ENCODE results near the gene MACIR.
A peak's percentile ranks its signal among the peaks of the same experiment; 100 is the strongest.

The MACIR gene

DNA sequence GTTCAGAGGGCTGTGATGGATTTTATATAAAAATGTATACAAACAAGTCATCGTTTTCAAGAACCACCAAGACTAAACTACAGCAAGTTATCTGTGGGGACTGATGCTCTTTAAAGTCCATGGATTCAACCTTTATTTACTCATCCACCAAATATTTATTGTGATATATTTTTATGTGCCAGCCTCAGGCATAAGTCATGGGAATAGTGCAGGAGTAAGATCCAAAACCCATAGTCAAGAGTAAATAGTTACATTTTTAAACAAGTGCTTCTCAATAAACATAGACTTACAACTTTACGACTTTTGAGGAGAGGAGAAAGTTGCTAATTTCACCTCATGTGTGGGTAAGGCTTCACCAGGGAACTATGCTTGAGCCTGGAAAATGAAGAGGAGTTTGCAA, 24.6 kb downstream of the MACIR start:
- Histone ChIP-seq H3K27me3 (no peaks in the 10 kb centered on the region), H3K36me3 (peaks cover 13% of the 10 kb centered on the region; the same call in 1 of the 2 replicates), H3K27ac (no peak overlapping the region), H3K4me2 (no peak overlapping the region), H3K4me3 (no peak overlapping the region), H3K9ac (no peak overlapping the region), H3K4me1 (no peaks in the 10 kb centered on the region), H3K9me3 (no peaks in the 10 kb centered on the region), H4K20me1 (no peaks in the 10 kb centered on the region)
- TF ChIP-seq Cebpa-rat (IDR thresholded peaks at IDR 0.05), result no peak

DNA sequence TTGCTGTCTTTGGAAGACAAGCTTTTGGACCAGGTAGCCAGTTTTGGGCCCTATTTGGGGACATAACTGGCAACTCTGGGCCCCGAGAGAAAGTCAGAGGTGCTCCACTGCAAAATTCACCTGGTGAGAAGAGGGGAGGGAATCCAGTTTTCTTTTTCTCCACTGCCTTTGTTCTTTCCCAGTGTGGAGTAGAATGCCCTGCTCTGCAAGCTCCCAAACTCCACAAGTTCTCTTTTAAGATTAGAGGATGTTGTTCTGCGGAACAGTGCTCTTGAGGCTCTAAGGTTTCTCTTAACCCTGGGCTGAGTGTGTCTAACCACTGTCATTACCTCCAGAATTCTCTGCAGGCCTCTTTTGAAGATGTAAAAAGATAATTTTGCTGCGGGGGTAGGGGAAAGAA, 25.3 kb downstream of the MACIR start:
- no peaks in the 10 kb centered on the region for H3K9me3 ChIP-seq
- TF ChIP-seq Cebpa-rat (IDR thresholded peaks at IDR 0.05), result no peak
- no peak overlapping the region for H3K9ac ChIP-seq
- H3K27me3 ChIP-seq, result no peaks in the 10 kb centered on the region
- H3K27ac ChIP-seq, result no peak overlapping the region
- no peak overlapping the region for H3K4me2 ChIP-seq
- H3K4me1 ChIP-seq, result no peaks in the 10 kb centered on the region
- H4K20me1 ChIP-seq, result no peaks in the 10 kb centered on the region
- no peak overlapping the region for H3K4me3 ChIP-seq
- peaks cover 13% of the 10 kb centered on the region; the same call in 1 of the 2 replicates for H3K36me3 ChIP-seq

DNA sequence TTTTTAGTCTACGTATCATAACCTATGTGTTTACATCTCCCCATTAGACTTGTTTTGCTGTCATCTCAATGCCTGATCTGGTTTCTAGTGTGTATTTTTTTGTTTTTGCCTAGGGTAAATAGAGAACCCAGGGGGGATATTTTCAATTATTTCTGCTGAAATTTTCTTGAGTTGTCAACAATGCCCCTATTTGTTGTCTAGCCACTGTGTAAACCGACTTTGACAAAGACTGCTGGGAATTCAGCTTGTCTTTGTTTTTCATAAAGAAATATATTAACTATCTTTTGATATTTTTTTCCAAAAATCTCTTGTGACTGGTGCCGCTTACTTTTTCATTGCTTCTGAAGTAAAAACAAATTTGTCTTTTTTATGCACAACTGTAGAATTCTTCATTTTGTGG, 28.1 kb downstream of the MACIR start:
- TF ChIP-seq Cebpa-rat (IDR thresholded peaks at IDR 0.05), result no peak
- no peaks in the 10 kb centered on the region for H3K9me3 ChIP-seq

DNA sequence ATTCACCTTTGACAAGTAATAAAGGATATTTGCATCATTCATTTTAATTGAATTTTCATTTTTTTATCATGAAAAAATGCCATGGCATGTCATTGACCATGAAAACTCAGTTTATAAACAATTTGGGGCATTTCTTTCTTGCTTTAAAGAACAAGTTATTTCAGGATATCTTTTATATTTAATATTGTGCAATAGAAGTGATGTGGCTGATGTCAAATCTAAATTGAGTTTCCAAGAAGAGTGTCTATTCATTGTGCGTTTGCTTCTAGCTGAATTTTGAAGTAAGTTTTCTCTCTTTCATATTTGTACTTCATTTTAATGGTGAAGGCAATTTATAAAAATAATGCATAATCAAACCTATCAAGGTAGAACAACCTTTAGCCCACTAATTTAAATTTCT, 30.5 kb downstream of the MACIR start:
- Histone ChIP-seq H3K27ac (no peak overlapping the region), H3K27me3 (no peaks in the 10 kb centered on the region), H3K4me2 (no peak overlapping the region), H3K4me1 (peaks cover 8% of the 10 kb centered on the region), H4K20me1 (no peaks in the 10 kb centered on the region), H3K36me3 (no peaks in the 10 kb centered on the region), H3K9me3 (no peaks in the 10 kb centered on the region), H3K9ac (no peak overlapping the region), H3K4me3 (no peak overlapping the region)
- peak; percentile 39; the same call in 1 of the 2 replicates for TF ChIP-seq Cebpa-rat (IDR thresholded peaks at IDR 0.05)

More for the DNA sequence above, 28.1 kb downstream of the MACIR start:
- Histone ChIP-seq H3K27me3 (no peaks in the 10 kb centered on the region), H3K4me3 (no peak overlapping the region), H3K4me1 (no peaks in the 10 kb centered on the region), H3K27ac (no peak overlapping the region), H3K4me2 (no peak overlapping the region), H3K36me3 (no peaks in the 10 kb centered on the region; the same call in 1 of the 2 replicates), H3K9ac (no peak overlapping the region), H4K20me1 (no peaks in the 10 kb centered on the region)

DNA sequence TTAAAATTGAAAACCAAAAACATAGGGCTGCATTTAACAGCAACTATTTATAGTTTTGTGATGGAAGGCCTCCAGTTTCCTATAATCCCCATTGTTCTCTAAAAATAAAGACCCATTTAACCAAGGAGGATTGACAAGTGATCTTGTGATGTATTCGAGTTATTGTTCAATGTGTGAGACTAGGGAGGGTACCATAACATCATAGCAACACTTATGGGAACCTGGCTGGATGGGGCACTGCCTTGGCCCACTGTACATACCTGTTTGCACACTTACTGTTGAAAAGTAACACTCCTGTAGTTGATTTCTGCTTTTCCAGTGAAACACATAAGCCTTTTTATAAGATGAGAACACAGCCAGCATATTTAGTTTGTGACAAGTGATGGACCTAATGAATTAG, 32.3 kb downstream of the MACIR start:
- no peak for TF ChIP-seq Cebpa-rat (IDR thresholded peaks at IDR 0.05)
- H3K36me3 ChIP-seq, result no peaks in the 10 kb centered on the region
- no peaks in the 10 kb centered on the region for H3K9me3 ChIP-seq
- H3K9ac ChIP-seq, result no peak overlapping the region
- H3K27me3 ChIP-seq, result no peaks in the 10 kb centered on the region
- H3K4me3 ChIP-seq, result no peak overlapping the region
- H3K27ac ChIP-seq, result no peak overlapping the region
- H3K4me2 ChIP-seq, result no peak overlapping the region
- peaks cover 8% of the 10 kb centered on the region for H3K4me1 ChIP-seq
- H4K20me1 ChIP-seq, result no peaks in the 10 kb centered on the region

DNA sequence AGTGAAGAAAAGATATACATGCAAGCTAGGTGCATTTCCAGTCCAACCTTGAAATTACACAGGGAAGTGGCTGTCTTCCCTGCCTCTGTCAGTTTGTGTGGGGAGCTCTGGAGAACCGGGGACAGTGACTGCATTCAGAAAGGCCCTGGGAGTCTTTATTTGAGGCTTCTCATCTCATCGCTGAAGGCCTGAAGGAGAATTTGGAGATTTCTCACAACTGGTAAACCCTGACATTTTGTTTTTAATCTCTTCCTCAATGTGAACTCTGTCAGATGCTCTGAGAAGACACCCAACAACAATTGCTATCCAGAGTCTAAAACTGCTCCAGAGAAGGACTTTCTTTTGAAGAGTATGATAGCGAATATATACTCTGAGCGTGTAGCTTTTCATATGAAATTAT, 33.0 kb downstream of the MACIR start:
- no peak overlapping the region for H3K4me2 ChIP-seq
- H4K20me1 ChIP-seq, result no peaks in the 10 kb centered on the region
- no peak for TF ChIP-seq Cebpa-rat (IDR thresholded peaks at IDR 0.05)
- no peak overlapping the region for H3K27ac ChIP-seq
- peaks cover 8% of the 10 kb centered on the region for H3K4me1 ChIP-seq
- no peaks in the 10 kb centered on the region for H3K27me3 ChIP-seq
- no peak overlapping the region for H3K9ac ChIP-seq
- H3K9me3 ChIP-seq, result no peaks in the 10 kb centered on the region
- H3K36me3 ChIP-seq, result no peaks in the 10 kb centered on the region
- H3K4me3 ChIP-seq, result no peak overlapping the region

DNA sequence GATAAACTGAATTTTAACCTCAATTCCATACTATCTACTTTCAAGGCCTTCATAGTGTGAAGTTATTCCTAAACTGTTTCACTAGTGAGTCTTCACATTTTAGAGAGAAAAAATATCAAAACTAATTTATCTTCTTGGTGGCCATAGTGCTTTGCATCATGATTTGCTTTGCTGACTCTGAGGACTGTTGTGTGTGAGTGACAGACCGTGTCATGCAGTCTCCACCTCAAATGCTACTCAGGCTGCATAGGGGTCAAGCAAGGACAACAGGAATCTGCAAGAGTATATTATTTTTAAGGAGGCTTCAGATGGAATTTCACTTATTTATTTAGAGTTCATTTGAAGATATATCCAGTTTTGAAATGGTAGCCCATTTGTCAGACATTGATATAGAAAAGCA, 34.5 kb downstream of the MACIR start:
- no peaks in the 10 kb centered on the region for H3K27me3 ChIP-seq
- no peak overlapping the region for H3K4me3 ChIP-seq
- H3K4me1 ChIP-seq, result peaks cover 8% of the 10 kb centered on the region
- no peaks in the 10 kb centered on the region for H4K20me1 ChIP-seq
- no peak overlapping the region for H3K9ac ChIP-seq
- no peak for TF ChIP-seq Cebpa-rat (IDR thresholded peaks at IDR 0.05)
- peak overlapping the region; percentile 44 for H3K4me2 ChIP-seq
- no peak overlapping the region for H3K27ac ChIP-seq
- H3K36me3 ChIP-seq, result no peaks in the 10 kb centered on the region
- no peaks in the 10 kb centered on the region for H3K9me3 ChIP-seq

DNA sequence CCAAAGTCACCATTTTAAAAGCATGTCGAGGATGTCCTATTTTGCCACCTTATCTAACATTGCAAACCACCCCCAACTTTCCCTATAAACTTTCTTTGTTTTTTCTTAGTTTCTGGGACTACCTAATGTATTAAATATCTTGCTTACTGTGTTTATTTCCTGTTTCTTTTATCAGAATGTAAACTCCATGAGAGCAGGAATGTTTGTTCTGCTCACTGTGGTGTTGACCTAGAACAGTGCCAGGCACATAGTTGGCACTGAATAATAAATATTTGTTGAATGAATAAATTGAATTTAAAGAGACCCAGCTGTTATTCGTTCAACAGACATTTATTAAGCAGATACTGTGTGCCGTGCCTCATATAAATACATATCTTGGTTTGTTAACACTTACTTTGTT, 35.2 kb downstream of the MACIR start:
- TF ChIP-seq Cebpa-rat (IDR thresholded peaks at IDR 0.05), result no peak
- Histone ChIP-seq H3K4me3 (no peak overlapping the region), H3K4me2 (no peak overlapping the region), H3K27ac (no peak overlapping the region), H3K4me1 (peaks cover 8% of the 10 kb centered on the region), H3K9me3 (no peaks in the 10 kb centered on the region), H4K20me1 (no peaks in the 10 kb centered on the region), H3K27me3 (no peaks in the 10 kb centered on the region), H3K36me3 (no peaks in the 10 kb centered on the region), H3K9ac (no peak overlapping the region)

DNA sequence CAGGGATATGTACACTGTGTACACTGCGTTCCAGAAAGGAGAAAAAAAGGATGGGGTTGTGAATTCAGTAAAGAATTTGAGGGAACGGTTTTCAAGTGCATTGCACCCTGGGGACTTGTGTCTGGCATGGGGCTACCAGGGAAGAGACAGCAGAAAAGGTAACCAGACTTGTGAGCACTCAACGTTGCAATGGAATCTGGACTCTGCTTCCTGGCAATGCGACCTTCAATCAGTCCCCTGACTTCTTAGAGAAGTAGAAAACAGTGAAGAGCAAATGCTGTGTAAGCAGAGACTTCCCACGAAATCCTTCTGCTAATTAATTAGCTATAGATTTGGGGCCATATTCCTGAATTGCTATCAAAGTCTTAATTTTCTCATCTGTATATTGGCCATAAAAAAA, 36.3 kb downstream of the MACIR start:
- no peak for TF ChIP-seq Cebpa-rat (IDR thresholded peaks at IDR 0.05)
- Histone ChIP-seq H3K4me2 (no peak overlapping the region), H3K9me3 (no peaks in the 10 kb centered on the region), H3K4me1 (peaks cover 8% of the 10 kb centered on the region), H3K27ac (no peak overlapping the region), H3K27me3 (no peaks in the 10 kb centered on the region), H3K9ac (no peak overlapping the region), H3K4me3 (no peak overlapping the region), H3K36me3 (no peaks in the 10 kb centered on the region), H4K20me1 (no peaks in the 10 kb centered on the region)

DNA sequence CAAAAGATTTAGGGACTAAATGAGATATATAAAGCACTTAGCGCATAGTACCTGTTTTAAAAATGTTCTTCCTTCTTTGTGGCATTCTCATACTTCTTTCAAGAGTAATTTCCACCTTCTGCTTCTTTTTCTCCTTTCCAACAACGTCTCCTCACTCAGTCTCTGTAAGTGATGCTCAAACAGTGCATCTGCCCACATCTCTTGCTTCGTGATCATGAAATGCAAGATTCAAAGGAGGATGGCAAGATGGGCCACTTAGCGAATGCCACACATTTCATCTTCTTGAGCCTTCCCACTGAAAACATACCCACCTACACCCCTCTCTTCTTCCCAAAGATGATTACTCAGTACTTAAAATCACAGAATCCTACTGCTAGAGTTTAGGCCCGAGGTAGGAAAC, 36.9 kb downstream of the MACIR start:
- Histone ChIP-seq H3K9me3 (no peaks in the 10 kb centered on the region), H3K27ac (no peak overlapping the region), H3K4me2 (no peak overlapping the region), H3K9ac (no peak overlapping the region), H3K36me3 (no peaks in the 10 kb centered on the region), H3K4me1 (peaks cover 8% of the 10 kb centered on the region), H3K4me3 (no peak overlapping the region), H4K20me1 (no peaks in the 10 kb centered on the region), H3K27me3 (no peaks in the 10 kb centered on the region)
- no peak for TF ChIP-seq Cebpa-rat (IDR thresholded peaks at IDR 0.05)

DNA sequence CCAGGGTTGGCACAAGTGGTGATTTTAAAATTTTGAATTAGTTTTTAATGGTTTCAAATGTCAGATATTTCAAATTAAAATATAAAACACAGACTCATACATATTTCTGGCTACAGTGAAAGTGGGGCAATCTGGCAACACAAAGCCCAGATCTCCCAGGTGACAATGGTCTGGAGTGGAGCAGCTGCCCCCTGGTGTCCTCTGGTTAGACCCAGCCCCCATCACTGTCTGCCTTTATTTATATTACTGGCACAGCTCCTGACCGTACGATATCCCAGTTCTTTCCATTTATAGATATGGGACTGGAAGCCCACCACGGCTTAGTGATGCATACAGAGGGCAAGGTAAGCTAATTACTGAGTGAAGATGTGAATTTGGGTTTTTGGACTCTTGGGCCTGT, 37.3 kb downstream of the MACIR start:
- Histone ChIP-seq H3K4me2 (no peak overlapping the region), H3K27ac (no peak overlapping the region), H3K4me1 (peaks cover 8% of the 10 kb centered on the region), H4K20me1 (no peaks in the 10 kb centered on the region), H3K36me3 (no peaks in the 10 kb centered on the region), H3K4me3 (no peak overlapping the region), H3K9ac (no peak overlapping the region), H3K27me3 (no peaks in the 10 kb centered on the region), H3K9me3 (no peaks in the 10 kb centered on the region)
- no peak for TF ChIP-seq Cebpa-rat (IDR thresholded peaks at IDR 0.05)

All from BLaER1 (cell line).